AG10803 (cell line): Measurements from ENCODE around the gene IKZF3.

Experiments used
- DNase-seq: peaks from one replicate; pipeline ENCODE4 v3.0.0; 2010; ENCODE audit warnings: low read depth
- H3K4me3 ChIP-seq: 2 replicates; pipeline ENCODE4 v1.5.1; 2011; ENCODE audit warnings: mild to moderate bottlenecking, low read length, control low read depth
- TF ChIP-seq, protein P1 (sequence below): conservative IDR thresholded peaks from 2 replicates; pipeline ENCODE4 v1.5.1; 2011; ENCODE audit warnings: mild to moderate bottlenecking, low read length, control low read depth, inconsistent platforms

Gene IKZF3

DNA sequence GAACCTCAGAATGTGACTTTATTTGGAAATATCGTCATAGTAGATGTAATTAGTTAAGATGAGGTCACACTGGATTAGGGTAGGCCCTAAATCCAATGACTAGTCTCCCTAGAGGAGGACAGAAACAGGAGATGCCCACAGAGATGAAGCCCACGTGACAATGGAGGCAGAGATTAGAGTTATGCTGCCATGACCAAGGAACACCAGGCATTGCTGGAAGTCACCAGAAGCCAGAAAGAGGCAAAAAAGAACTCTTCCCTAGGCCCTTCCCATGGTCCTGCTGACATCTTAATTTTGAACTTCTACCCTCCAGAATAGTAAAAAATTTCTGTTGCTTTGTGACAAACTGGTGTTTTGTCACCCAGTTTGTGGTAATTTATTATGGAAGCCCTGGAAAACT is 49.6 kb downstream of the IKZF3 start:
- no peak for DNase-seq
- H3K4me3 ChIP-seq = no peak overlapping the region
- TF ChIP-seq, protein P1, sequence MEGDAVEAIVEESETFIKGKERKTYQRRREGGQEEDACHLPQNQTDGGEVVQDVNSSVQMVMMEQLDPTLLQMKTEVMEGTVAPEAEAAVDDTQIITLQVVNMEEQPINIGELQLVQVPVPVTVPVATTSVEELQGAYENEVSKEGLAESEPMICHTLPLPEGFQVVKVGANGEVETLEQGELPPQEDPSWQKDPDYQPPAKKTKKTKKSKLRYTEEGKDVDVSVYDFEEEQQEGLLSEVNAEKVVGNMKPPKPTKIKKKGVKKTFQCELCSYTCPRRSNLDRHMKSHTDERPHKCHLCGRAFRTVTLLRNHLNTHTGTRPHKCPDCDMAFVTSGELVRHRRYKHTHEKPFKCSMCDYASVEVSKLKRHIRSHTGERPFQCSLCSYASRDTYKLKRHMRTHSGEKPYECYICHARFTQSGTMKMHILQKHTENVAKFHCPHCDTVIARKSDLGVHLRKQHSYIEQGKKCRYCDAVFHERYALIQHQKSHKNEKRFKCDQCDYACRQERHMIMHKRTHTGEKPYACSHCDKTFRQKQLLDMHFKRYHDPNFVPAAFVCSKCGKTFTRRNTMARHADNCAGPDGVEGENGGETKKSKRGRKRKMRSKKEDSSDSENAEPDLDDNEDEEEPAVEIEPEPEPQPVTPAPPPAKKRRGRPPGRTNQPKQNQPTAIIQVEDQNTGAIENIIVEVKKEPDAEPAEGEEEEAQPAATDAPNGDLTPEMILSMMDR = no peak

DNA sequence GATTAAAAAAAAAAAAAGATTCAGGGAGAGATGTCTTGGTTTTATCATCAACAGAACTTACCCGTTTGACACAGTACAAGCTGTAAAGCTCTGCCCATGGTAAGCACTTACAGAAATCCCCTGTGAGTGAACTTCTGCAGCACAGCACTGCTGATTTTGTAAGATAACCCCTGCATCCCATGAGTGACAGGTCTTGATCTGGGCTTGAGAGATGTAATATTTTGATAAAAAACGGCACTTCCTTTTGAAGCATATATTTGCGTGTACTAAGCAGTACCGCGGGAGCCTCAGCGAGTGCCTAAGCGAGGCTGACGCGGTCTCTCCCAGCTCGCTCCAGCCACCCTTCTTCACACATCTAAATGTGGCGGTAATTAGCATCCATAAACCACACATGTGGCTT is 50.5 kb downstream of the IKZF3 start:
- TF ChIP-seq, protein P1 = no peak
- no peak for DNase-seq
- H3K4me3 ChIP-seq = no peak overlapping the region

DNA sequence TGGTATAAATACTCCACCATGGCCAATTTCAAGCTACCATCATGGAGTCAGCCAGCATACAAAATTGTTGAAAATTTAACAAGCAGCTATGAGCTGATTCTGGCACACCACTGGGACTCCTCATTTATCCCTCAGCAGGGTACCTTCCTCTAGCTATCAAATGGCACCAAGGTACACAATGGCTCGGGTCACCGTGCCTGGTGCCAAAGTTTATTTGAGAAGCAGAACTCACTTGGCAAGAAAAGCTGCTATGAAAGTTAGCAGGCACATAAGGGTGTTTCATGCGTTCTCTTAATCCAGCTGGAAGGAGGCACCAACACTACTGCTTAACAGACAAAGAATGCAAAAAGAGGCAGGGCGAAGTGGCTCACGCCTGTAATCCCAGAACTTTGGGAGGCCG is 51.6 kb downstream of the IKZF3 start:
- H3K4me3 ChIP-seq = no peak overlapping the region
- DNase-seq = no peak
- TF ChIP-seq, protein P1 = no peak

DNA sequence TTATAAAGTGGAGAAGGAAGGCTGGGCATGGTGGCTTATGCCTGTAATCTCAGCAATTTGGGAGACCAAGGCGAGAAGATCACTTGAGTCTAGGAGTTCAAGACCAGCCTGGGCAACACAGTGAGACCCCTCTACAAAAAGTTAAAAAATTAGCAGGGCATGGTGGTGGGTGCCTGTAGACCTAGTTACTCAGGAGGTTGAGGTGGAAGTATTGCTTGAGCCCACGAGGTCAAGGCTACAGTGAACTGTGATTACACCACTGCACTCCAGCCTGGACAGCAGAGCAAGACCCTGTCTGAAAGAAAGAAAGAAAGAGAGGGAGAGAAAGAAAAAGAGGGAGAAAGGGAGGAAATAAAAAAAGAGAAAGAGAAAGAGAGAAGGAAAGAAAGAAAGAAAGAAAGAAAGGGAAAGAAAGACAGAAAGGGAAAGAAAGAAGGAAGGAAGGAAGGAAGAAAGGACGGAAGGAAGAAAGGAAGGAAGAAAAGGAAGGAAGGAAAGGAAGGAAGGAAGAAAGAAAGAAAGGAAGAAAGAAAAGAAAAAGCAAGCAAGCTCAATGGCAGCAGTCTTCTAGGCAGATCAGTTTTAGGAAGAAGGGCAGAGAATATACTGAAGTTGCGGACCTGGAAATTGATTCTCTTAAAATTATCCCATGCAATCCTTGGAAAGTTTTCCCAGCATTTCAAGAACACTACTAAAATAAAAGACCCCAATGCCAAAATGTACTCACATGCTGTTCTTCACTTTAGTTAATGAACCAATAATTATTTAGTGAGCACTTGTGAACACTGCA is 53.0 kb downstream of the IKZF3 start:
- TF ChIP-seq, protein P1 = no peak
- no peak for DNase-seq
- no peak overlapping the region for H3K4me3 ChIP-seq

DNA sequence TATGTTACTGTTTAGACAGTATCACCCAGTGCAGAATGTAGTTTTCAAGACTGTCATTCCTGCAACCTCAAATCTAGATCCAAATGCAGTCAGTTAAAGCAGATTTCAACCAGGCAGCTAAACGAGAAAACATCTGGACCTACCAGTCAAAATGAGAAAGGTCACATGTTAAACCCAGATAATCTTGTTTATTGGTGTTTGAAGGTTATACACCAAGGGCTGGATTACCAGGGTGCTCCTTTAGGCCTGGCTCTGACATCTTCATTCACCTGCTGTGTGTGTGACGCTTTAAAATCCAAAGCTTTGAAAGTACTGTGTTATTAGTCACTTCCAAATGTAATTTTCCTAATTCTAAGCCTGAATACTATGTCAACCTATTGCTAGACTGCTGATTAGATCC is 54.9 kb downstream of the IKZF3 start:
- no peak overlapping the region for H3K4me3 ChIP-seq
- TF ChIP-seq, protein P1 = no peak
- no peak for DNase-seq

DNA sequence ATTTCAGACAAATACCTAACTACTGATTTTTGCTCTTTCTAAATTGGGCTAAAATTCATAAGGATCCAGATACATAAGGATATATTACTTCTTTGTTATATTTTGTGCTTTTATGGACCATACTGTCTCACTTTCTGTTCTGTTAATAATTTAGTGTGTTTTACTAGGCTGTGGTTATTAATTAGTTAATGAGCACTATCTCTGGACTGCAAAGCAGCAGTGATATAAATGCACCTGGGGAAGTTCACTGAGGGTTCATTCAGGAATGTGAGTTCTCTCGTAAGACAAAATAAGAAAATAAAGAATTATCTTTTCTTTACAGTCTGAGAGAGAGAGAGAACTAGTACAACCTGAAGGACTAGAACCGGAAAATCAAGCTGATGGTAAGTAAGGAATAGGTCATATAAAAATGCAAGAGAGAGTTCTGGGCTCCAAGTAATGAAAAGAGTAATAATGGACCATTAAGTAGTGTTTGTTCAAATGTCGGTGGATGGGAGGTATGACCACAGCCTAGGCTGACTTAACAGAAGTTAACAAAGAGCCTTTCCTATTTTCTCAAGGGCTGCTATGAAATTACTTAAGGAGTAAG is 55.6 kb downstream of the IKZF3 start:
- H3K4me3 ChIP-seq = no peak overlapping the region
- TF ChIP-seq, protein P1 = no peak

DNA sequence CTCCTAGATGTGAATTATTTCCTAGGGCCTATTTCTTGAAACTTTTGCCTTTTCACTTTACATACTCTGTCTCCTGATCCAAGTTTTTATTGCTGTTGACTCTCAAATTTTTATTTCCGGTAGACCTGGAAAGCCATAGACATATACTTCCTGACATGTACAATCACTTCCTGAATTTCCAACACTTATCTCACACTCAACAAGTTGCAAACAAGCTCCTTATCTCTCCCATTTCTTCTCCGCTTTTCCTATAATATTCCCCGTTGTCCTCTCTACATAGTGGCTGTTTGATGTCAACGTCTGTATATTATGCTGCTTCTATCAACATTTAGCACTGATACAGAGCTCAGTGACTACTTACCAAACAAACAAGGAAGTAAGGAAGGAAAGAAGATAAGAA is 59.3 kb downstream of the IKZF3 start:
- no peak for DNase-seq
- no peak overlapping the region for H3K4me3 ChIP-seq
- TF ChIP-seq, protein P1 = no peak

More for the DNA sequence above, 55.6 kb downstream of the IKZF3 start:
- no peak for DNase-seq
